Measurements from ENCODE around the gene ATOH8.

The ATOH8 gene

GRCh38 chr2:85706599-85707296, 47.0 kb upstream of the ATOH8 start:
- no peak overlapping the region for H3K27ac ChIP-seq
- in situ Hi-C loops (cut with HindIII; ENCODE audit: low pct_ligation_motif_present, low sequenced_read_pairs): loop anchor here (25.0 kb wide), 1 partner anchor 106 kb away; no protein-coding TSS in a partner anchor
- no peak overlapping the region for H3K4me3 ChIP-seq (ENCODE audit: low read depth, low read length)
- no peaks in the 10 kb centered on the region for H3K36me3 ChIP-seq (replicated peaks)
- no peaks in the 10 kb centered on the region for H3K27me3 ChIP-seq (replicated peaks)
- TF ChIP-seq CTCF (IDR thresholded peaks at IDR 0.05; ENCODE audit: low read depth, low read length, missing control alignments): no peak
- DNase-seq: no peak

GRCh38 chr2:85707304-85707703, 46.5 kb upstream of the ATOH8 start:
- peak; percentile 84 for TF ChIP-seq CTCF (IDR thresholded peaks at IDR 0.05; ENCODE audit: low read depth, low read length, missing control alignments)
- in situ Hi-C loops (cut with HindIII; ENCODE audit: low pct_ligation_motif_present, low sequenced_read_pairs): loop anchor here (25.0 kb wide), 1 partner anchor 105 kb away; no protein-coding TSS in a partner anchor
- no peak overlapping the region for H3K27ac ChIP-seq
- DNase-seq: peak; percentile 94
- no peaks in the 10 kb centered on the region for H3K36me3 ChIP-seq (replicated peaks)
- no peaks in the 10 kb centered on the region for H3K27me3 ChIP-seq (replicated peaks)
- H3K4me3 ChIP-seq (ENCODE audit: low read depth, low read length): no peak overlapping the region

- Histone ChIP-seq H3K36me3 (replicated peaks) (no peaks in the 10 kb centered on the region), H3K4me3 (ENCODE audit: low read depth, low read length) (no peak overlapping the region), H3K27ac (no peak overlapping the region), H3K27me3 (replicated peaks) (no peaks in the 10 kb centered on the region)
- no peak for TF ChIP-seq CTCF (IDR thresholded peaks at IDR 0.05; ENCODE audit: low read depth, low read length, missing control alignments)
- DNase-seq: no peak
- in situ Hi-C loops (cut with HindIII; ENCODE audit: low pct_ligation_motif_present, low sequenced_read_pairs): loop anchor here (25.0 kb wide), 1 partner anchor 104 kb away; no protein-coding TSS in a partner anchor
Observed at GRCh38 chr2:85708641-85709040, 45.1 kb upstream of the ATOH8 start.

GRCh38 chr2:85709401-85709811, 44.4 kb upstream of the ATOH8 start:
- no peak for TF ChIP-seq CTCF (IDR thresholded peaks at IDR 0.05; ENCODE audit: low read depth, low read length, missing control alignments)
- no peak for DNase-seq
- Histone ChIP-seq H3K36me3 (replicated peaks) (no peaks in the 10 kb centered on the region), H3K27ac (no peak overlapping the region), H3K4me3 (ENCODE audit: low read depth, low read length) (no peak overlapping the region), H3K27me3 (replicated peaks) (no peaks in the 10 kb centered on the region)
- in situ Hi-C loops (cut with HindIII; ENCODE audit: low pct_ligation_motif_present, low sequenced_read_pairs): loop anchor here (25.0 kb wide), 1 partner anchor 103 kb away; no protein-coding TSS in a partner anchor

- TF ChIP-seq CTCF (IDR thresholded peaks at IDR 0.05; ENCODE audit: low read depth, low read length, missing control alignments): no peak
- in situ Hi-C loops (cut with HindIII; ENCODE audit: low pct_ligation_motif_present, low sequenced_read_pairs): loop anchor here (25.0 kb wide), 1 partner anchor 101 kb away; no protein-coding TSS in a partner anchor
- H3K4me3 ChIP-seq (ENCODE audit: low read depth, low read length): no peak overlapping the region
- H3K36me3 ChIP-seq (replicated peaks): no peaks in the 10 kb centered on the region
- no peak overlapping the region for H3K27ac ChIP-seq
- DNase-seq: no peak
- H3K27me3 ChIP-seq (replicated peaks): no peaks in the 10 kb centered on the region
Observed at GRCh38 chr2:85710687-85711577, 42.9 kb upstream of the ATOH8 start.
